ENCODE data around the gene ACAP3.

The ACAP3 gene

DNA sequence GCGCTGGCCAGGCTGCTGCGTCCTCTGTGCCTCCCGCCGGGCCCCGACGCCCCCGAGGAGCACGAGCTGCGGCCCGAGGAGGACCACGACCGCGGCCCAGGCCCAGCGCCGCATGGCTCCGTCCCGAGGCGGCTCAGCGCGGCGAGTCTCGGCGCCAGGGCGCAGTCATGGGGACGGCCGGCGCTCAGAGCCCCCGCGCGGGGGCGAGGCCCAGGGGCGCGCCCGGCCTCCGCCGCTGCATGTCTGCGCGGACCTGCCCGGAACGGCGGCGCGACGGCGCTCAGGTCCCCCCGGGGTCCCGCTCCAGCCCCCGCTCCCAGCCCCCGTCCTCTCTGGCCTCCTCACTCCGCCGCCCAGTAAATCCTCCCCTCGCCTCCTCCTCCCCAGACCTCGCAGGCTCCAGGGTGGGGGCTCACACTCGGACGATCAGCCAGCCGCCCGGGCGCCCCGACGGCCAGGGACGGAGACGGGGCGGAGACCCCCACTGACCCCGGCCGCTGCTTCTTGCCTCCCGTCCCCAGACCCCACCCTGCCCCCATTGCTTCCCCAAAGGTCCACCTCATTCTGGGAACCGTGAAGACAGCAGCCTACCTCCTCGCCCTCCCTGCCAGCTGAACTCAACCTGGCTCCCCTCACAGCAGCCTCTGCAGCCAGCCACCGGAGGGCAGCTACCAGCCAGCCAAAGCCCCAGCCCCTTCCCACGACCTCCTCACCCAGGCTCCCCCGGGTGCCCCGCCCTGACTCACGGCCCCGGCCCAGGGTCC lies 61.0 kb downstream of the ACAP3 start, which contains the start of gene C1QTNF12:
TSS of gene C1QTNF12 (minus strand) at position 146 of the 764 bp plus-strand sequence. CDS start at position 114, 32 bp downstream.
- no peak within 1 kb of the TSS for H3K4me3 ChIP-seq (ENCODE audit: low read depth, low read length)
- TF ChIP-seq, protein P1, sequence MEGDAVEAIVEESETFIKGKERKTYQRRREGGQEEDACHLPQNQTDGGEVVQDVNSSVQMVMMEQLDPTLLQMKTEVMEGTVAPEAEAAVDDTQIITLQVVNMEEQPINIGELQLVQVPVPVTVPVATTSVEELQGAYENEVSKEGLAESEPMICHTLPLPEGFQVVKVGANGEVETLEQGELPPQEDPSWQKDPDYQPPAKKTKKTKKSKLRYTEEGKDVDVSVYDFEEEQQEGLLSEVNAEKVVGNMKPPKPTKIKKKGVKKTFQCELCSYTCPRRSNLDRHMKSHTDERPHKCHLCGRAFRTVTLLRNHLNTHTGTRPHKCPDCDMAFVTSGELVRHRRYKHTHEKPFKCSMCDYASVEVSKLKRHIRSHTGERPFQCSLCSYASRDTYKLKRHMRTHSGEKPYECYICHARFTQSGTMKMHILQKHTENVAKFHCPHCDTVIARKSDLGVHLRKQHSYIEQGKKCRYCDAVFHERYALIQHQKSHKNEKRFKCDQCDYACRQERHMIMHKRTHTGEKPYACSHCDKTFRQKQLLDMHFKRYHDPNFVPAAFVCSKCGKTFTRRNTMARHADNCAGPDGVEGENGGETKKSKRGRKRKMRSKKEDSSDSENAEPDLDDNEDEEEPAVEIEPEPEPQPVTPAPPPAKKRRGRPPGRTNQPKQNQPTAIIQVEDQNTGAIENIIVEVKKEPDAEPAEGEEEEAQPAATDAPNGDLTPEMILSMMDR (IDR thresholded peaks at IDR 0.05; ENCODE audit: low read depth, low read length, missing control alignments): no peak
- DNase-seq (ENCODE audit: low read depth): no peak

DNA sequence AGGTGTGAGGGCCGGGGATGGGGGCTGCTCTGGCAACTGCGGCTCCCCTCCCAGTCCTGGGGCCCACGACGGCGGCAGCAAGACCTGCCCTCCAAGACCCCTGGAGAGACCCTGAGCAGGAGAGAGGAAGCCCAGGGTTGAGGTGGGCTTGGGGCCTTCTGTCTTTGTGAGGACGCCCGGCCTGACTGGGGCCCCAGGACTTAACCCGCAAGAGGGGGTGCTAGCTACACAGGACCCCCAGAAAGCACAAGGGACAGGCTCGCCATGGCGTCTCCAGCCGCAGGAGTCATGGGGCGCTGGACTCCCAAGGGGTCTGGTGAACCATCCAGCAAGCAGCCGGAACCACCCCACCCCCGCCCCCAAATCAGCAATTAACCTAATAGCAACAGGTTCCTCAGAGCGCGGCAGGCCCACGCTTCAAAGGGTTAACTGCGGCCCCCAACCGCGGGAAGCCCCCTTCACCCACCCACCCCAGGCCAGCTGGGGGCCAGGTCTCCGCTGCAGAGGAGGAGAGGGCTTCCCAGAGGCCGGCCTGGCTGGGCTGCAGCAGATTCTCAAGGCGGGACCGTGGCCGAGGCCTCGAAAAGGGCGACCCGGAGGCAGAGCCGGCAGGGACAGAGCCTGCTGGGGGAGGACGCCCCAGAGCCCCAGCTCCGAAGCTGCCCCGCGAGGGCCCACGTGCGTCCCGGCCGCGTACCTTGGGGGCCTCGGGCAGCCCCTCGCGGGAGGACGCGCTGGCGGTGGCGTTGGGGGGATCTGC lies 61.7 kb downstream of the ACAP3 start:
- H3K4me3 ChIP-seq (ENCODE audit: low read depth, low read length): no peak overlapping the region
- no peak for DNase-seq (ENCODE audit: low read depth)
- TF ChIP-seq, protein P1 (IDR thresholded peaks at IDR 0.05; ENCODE audit: low read depth, low read length, missing control alignments): no peak

GRCh38 chr1:1245178-1245816 lies 62.4 kb downstream of the ACAP3 start:
- TF ChIP-seq, protein P1 (IDR thresholded peaks at IDR 0.05; ENCODE audit: low read depth, low read length, missing control alignments): no peak
- H3K4me3 ChIP-seq (ENCODE audit: low read depth, low read length): no peak overlapping the region
- no peak for DNase-seq (ENCODE audit: low read depth)

DNA sequence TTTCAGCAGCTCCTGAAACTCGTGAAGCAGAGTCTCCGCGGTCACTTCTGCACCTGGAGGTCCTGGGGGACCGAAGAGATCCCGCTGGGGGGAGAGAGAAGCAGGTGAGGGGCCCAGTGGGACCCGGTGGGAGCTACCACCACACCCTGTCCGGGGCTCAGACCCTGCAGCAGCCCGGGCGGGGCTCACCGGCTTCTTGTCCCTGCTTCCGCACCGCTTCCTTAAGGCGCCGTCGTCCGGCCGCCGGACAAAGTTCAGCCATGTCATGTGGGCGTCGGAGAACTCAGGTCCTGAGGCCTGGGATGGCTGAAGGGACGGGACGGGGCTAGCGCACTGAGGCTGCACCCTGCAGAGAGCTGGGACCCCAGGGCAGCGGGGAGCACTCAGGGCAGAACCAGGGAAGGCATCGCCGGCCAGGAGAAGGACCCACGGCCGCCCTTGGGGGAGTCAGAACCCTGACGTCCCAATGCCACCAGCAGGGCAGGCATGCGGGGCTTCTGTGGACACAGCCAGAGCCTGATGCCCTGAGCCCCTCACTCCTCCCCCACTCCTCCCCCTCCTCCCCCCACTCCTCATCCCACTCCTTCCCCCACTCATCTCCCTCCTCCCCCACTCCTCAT lies 63.4 kb downstream of the ACAP3 start:
- TF ChIP-seq, protein P1 (IDR thresholded peaks at IDR 0.05; ENCODE audit: low read depth, low read length, missing control alignments): no peak
- DNase-seq (ENCODE audit: low read depth): no peak
- H3K4me3 ChIP-seq (ENCODE audit: low read depth, low read length): no peak overlapping the region

GRCh38 chr1:1243807-1244191 lies 63.9 kb downstream of the ACAP3 start:
- TF ChIP-seq, protein P1 (IDR thresholded peaks at IDR 0.05; ENCODE audit: low read depth, low read length, missing control alignments): no peak
- DNase-seq (ENCODE audit: low read depth): no peak
- H3K4me3 ChIP-seq (ENCODE audit: low read depth, low read length): no peak overlapping the region

DNA sequence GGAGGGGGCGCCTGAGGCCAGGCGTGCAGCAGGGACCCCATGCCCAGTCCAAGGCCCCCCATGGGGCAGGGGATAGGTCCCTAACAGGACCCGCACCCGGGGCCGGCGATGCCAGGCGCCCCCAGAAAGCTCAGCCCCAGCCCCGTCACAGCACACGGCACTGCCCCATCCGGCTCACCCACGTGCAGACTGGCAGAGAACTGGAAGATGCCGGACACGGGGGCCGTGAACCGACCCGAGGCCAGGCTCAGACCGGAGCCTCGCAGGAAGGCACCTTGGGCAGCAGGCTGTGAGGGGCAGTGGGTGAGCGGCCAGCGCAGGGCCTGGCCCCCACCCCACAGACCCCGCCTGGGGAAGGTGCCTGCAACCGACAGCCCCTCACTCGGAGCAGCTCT lies 64.5 kb downstream of the ACAP3 start:
- DNase-seq (ENCODE audit: low read depth): no peak
- TF ChIP-seq, protein P1 (IDR thresholded peaks at IDR 0.05; ENCODE audit: low read depth, low read length, missing control alignments): no peak
- H3K4me3 ChIP-seq (ENCODE audit: low read depth, low read length): no peak overlapping the region

Measured in GM12864 (cell line).